ENCODE results near the gene TLE5.

The TLE5 gene

DNA sequence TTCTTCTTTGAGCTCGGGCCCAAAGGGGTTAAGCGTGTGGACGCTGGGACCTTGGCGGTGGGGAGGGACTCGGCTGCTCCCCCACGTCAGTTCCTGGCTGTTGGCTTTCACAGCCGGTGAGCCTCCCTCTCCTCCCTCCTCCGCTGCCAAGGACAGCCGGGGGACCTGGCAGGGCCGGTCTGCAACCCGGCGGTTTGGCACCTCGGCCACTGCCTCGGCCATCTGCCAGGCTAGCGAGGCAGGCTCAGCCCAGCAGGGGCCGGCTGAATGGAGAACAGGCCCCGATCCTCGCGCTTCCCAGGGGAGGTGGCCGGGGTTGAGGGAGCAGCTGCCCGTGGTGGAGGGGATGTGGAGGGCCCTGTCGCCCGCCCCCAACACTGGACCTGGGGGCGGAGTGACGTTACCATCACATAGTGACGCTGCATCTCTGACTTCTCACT lies 5.0 kb downstream of the TLE5 start:
- peaks cover 5% of the 10 kb centered on the region for H3K79me1 ChIP-seq (ENCODE audit: low read length)
- H2BK5ac ChIP-seq (ENCODE audit: low read length), result no peak overlapping the region
- no peak overlapping the region for H3K4ac ChIP-seq (ENCODE audit: low read depth, low read length)
- no peak overlapping the region for H4K8ac ChIP-seq (ENCODE audit: low read depth, low read length)
- no CpG with 5 or more reads among the region's 26 CpGs for WGBS (ENCODE audit: extremely low coverage, insufficient coverage, low lambda C conversion rate)
- H3K27ac ChIP-seq (ENCODE audit: low read depth, low read length), result no peak overlapping the region
- peaks cover 2% of the 10 kb centered on the region for H3K4me1 ChIP-seq (ENCODE audit: control insufficient read depth, low read depth, low read length)
- no peak overlapping the region for H4K5ac ChIP-seq (ENCODE audit: low read length)
- DNase-seq, result peak; percentile 51
- H2BK120ac ChIP-seq (ENCODE audit: low read depth, low read length), result no peak overlapping the region
- H3K23ac ChIP-seq (ENCODE audit: low read length), result peak overlapping the region; percentile 3
- no peak overlapping the region for H2BK15ac ChIP-seq (replicated peaks; ENCODE audit: low read depth)
- no peak overlapping the region for H2AK5ac ChIP-seq (ENCODE audit: low read length)
- H3K27me3 ChIP-seq (ENCODE audit: insufficient read depth, low read length, poor library complexity), result no peaks in the 10 kb centered on the region
- H3K36me3 ChIP-seq (ENCODE audit: control insufficient read depth, insufficient read depth, low read length), result peaks cover 7% of the 10 kb centered on the region
- H3K9ac ChIP-seq (ENCODE audit: low read length), result peak overlapping the region; percentile 8
- no peak overlapping the region for H3K4me3 ChIP-seq (ENCODE audit: low read length)
- no peaks in the 10 kb centered on the region for H3K79me2 ChIP-seq (ENCODE audit: control insufficient read depth, insufficient read depth, low read length)
- H3K4me2 ChIP-seq (ENCODE audit: low read length), result no peak overlapping the region
- H3K56ac ChIP-seq (ENCODE audit: low read length), result peak overlapping the region; percentile 56
- H3K18ac ChIP-seq (ENCODE audit: low read length), result no peak overlapping the region

DNA sequence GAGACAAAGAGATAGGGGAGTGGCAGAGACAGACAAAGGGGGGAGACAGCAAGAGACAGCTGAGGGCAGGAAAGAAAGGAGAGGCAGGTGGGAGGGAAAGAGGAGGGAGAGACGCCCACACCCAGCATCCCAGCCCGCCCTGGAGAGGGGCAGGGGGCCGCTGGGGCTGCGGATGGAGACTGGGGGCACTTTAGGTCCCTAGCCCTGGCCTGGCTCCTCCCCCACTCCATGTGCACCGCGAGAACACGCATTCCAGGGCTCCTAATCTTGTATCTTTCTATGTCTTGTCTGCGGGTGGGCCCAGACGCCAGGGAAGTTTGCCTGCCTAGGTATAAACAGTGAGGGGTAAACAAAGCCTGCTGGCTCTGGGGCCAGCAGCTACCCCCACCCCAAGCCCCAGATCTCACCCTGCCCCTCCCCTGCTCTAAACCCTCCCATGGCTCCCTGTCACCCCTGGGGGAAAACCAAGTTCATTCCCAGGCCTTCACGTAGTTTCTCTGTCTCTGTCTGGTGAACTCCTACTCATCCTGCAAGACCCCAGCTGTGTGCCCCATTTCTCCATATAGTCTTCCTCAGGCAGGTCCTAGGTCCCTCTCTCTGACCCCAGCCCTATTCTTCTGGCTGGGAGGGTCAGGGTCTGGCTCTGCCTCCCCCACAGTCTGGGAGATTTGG lies 5.7 kb downstream of the TLE5 start:
- peak overlapping the region; percentile 41 for H3K27ac ChIP-seq (ENCODE audit: low read depth, low read length)
- peaks cover 5% of the 10 kb centered on the region for H3K79me1 ChIP-seq (ENCODE audit: low read length)
- no CpG with 5 or more reads among the region's 10 CpGs for WGBS (ENCODE audit: extremely low coverage, insufficient coverage, low lambda C conversion rate)
- H4K5ac ChIP-seq (ENCODE audit: low read length), result no peak overlapping the region
- H3K9ac ChIP-seq (ENCODE audit: low read length), result peak overlapping the region; percentile 29
- H3K18ac ChIP-seq (ENCODE audit: low read length), result no peak overlapping the region
- peaks cover 2% of the 10 kb centered on the region for H3K4me1 ChIP-seq (ENCODE audit: control insufficient read depth, low read depth, low read length)
- peak; percentile 79 for DNase-seq
- no peak overlapping the region for H4K8ac ChIP-seq (ENCODE audit: low read depth, low read length)
- no peak overlapping the region for H2AK5ac ChIP-seq (ENCODE audit: low read length)
- H3K56ac ChIP-seq (ENCODE audit: low read length), result peak overlapping the region; percentile 49
- H2BK5ac ChIP-seq (ENCODE audit: low read length), result no peak overlapping the region
- H3K36me3 ChIP-seq (ENCODE audit: control insufficient read depth, insufficient read depth, low read length), result peaks cover 7% of the 10 kb centered on the region
- H3K4ac ChIP-seq (ENCODE audit: low read depth, low read length), result no peak overlapping the region
- H3K79me2 ChIP-seq (ENCODE audit: control insufficient read depth, insufficient read depth, low read length), result no peaks in the 10 kb centered on the region
- H3K23ac ChIP-seq (ENCODE audit: low read length), result no peak overlapping the region
- no peaks in the 10 kb centered on the region for H3K27me3 ChIP-seq (ENCODE audit: insufficient read depth, low read length, poor library complexity)
- no peak overlapping the region for H3K4me3 ChIP-seq (ENCODE audit: low read length)
- no peak overlapping the region for H2BK15ac ChIP-seq (replicated peaks; ENCODE audit: low read depth)
- H2BK120ac ChIP-seq (ENCODE audit: low read depth, low read length), result no peak overlapping the region
- H3K4me2 ChIP-seq (ENCODE audit: low read length), result no peak overlapping the region

DNA sequence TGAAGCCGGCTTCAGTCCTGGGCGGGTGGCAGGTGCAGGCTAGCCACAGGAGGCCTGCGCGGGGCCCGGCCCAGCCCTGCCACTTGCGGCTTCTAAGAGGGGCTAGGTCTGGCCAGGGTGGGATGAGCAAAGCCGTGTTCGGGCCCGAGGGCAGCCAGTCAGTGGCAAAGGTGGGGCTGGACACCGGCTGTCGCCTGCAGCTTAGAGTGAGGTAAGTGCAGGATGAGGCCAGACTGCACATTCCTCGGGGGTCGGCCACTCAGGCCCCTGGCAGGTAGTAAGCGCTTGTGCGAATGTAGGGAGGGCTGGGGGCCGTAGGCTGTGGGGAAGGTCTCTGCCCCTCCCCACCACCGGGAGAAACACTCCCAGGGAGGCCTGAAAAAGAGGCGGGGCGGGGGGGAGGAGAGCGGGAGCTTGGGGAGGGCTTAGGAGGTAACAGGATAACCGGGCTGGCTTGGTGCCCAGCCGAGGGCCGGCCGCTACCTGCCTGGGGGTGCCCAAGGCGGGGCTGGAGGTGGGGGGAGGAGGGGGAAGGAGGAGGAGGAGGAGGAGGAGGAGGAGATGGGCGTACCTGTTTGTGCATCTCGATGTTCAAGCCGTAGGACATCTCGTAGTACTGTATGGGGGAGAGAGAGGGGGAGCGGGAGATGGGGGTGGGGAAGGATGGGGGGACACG lies 6.4 kb downstream of the TLE5 start:
- WGBS (ENCODE audit: extremely low coverage, insufficient coverage, low lambda C conversion rate), result no CpG with 5 or more reads among the region's 31 CpGs
- no peak overlapping the region for H3K4me3 ChIP-seq (ENCODE audit: low read length)
- no peak overlapping the region for H2BK15ac ChIP-seq (replicated peaks; ENCODE audit: low read depth)
- no peak overlapping the region for H4K5ac ChIP-seq (ENCODE audit: low read length)
- H3K27me3 ChIP-seq (ENCODE audit: insufficient read depth, low read length, poor library complexity), result no peaks in the 10 kb centered on the region
- no peak overlapping the region for H2BK120ac ChIP-seq (ENCODE audit: low read depth, low read length)
- no peak overlapping the region for H3K18ac ChIP-seq (ENCODE audit: low read length)
- DNase-seq, result peak; percentile 46
- H3K56ac ChIP-seq (ENCODE audit: low read length), result no peak overlapping the region
- no peak overlapping the region for H3K23ac ChIP-seq (ENCODE audit: low read length)
- peaks cover 7% of the 10 kb centered on the region for H3K36me3 ChIP-seq (ENCODE audit: control insufficient read depth, insufficient read depth, low read length)
- no peak overlapping the region for H4K8ac ChIP-seq (ENCODE audit: low read depth, low read length)
- H3K4me1 ChIP-seq (ENCODE audit: control insufficient read depth, low read depth, low read length), result peaks cover 2% of the 10 kb centered on the region
- no peak overlapping the region for H2BK5ac ChIP-seq (ENCODE audit: low read length)
- H3K79me2 ChIP-seq (ENCODE audit: control insufficient read depth, insufficient read depth, low read length), result no peaks in the 10 kb centered on the region
- H2AK5ac ChIP-seq (ENCODE audit: low read length), result no peak overlapping the region
- no peak overlapping the region for H3K27ac ChIP-seq (ENCODE audit: low read depth, low read length)
- no peak overlapping the region for H3K4me2 ChIP-seq (ENCODE audit: low read length)
- peaks cover 5% of the 10 kb centered on the region for H3K79me1 ChIP-seq (ENCODE audit: low read length)
- H3K9ac ChIP-seq (ENCODE audit: low read length), result no peak overlapping the region
- H3K4ac ChIP-seq (ENCODE audit: low read depth, low read length), result no peak overlapping the region

DNA sequence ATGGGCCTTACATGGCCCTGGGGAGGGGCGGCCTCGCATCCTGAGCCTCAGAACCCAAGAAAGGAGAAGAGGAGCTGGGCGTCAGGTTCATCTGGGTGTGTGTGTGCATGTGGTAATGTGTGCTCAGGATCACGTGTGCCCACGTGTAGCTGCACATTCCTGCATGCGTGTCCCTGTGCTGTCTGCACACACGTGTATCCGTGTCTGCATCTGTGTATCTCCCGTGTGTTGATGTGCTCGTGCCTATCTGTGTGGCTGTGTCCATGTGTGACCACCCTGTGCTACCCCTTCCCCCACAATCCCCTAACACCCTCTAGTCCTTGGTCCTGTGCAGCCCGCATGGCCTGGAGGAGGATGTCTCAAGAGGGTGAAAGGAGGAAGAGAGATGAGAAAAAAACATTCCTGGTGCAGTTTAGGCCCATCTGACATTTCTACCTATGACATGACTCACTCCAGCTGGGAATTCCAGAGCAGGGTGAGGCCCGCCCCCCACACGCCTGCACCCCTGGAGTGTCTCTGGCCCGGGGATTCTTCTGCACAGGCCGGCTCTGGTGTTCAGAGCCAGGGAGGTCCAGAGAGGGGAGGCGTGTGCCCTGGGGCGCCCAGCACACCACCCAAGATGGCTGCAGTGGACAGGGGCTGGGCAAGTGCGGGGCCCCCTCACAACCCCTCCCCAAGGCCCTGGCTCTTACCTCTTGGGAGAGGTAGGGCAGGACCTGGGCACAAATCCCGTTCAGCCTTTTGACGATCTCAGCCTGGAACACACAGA lies 7.1 kb downstream of the TLE5 start:
- Histone ChIP-seq H3K4me3 (ENCODE audit: low read length) (no peak overlapping the region), H3K4me2 (ENCODE audit: low read length) (no peak overlapping the region), H2BK120ac (ENCODE audit: low read depth, low read length) (no peak overlapping the region), H3K23ac (ENCODE audit: low read length) (no peak overlapping the region), H3K56ac (ENCODE audit: low read length) (no peak overlapping the region), H3K36me3 (ENCODE audit: control insufficient read depth, insufficient read depth, low read length) (peaks cover 7% of the 10 kb centered on the region), H3K9ac (ENCODE audit: low read length) (no peak overlapping the region), H2BK15ac (replicated peaks; ENCODE audit: low read depth) (no peak overlapping the region), H2BK5ac (ENCODE audit: low read length) (no peak overlapping the region), H3K27me3 (ENCODE audit: insufficient read depth, low read length, poor library complexity) (no peaks in the 10 kb centered on the region), H3K79me1 (ENCODE audit: low read length) (peaks cover 5% of the 10 kb centered on the region), H3K27ac (ENCODE audit: low read depth, low read length) (no peak overlapping the region), H2AK5ac (ENCODE audit: low read length) (no peak overlapping the region), H3K4ac (ENCODE audit: low read depth, low read length) (no peak overlapping the region), H4K8ac (ENCODE audit: low read depth, low read length) (no peak overlapping the region), H3K4me1 (ENCODE audit: control insufficient read depth, low read depth, low read length) (peaks cover 2% of the 10 kb centered on the region), H4K5ac (ENCODE audit: low read length) (no peak overlapping the region), H3K79me2 (ENCODE audit: control insufficient read depth, insufficient read depth, low read length) (no peaks in the 10 kb centered on the region), H3K18ac (ENCODE audit: low read length) (no peak overlapping the region)
- no CpG with 5 or more reads among the region's 20 CpGs for WGBS (ENCODE audit: extremely low coverage, insufficient coverage, low lambda C conversion rate)
- peak; percentile 53 for DNase-seq

DNA sequence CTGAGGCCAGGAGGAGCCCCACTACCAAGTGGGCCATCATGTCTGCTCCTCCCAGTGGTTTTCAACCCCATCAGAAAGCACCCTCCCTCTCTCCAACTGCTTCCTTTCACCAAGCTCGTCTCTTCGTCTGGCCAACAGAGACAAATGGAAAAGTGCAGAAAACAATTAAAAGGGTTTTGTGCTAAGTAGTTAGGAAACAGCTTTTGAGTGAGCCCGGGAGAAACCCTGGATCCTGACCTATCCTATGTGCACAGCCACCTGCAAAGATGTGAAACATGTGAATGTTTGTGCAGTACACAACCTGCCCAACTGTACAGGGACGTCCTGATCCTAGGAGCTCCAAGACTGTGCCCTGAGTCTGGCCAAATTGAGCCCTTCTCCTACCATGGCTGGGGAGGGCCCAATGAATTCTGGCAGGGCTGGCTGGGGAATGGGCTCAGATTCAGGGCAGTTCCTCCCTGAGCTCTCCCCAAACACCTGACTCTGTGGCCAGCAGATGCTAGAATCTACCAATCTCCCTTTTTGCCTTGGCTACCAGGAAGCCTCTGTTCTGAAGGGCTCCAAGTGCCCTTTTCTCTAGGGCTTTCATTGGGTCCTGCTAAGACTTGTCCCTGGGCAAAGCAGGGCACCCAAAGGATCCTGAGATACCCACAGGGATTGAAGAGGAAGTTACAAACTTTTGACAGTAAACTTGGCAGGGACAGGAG lies 7.9 kb downstream of the TLE5 start:
- Histone ChIP-seq H3K56ac (ENCODE audit: low read length) (no peak overlapping the region), H2AK5ac (ENCODE audit: low read length) (no peak overlapping the region), H3K36me3 (ENCODE audit: control insufficient read depth, insufficient read depth, low read length) (peaks cover 7% of the 10 kb centered on the region), H3K18ac (ENCODE audit: low read length) (no peak overlapping the region), H3K27me3 (ENCODE audit: insufficient read depth, low read length, poor library complexity) (no peaks in the 10 kb centered on the region), H3K4me1 (ENCODE audit: control insufficient read depth, low read depth, low read length) (peaks cover 2% of the 10 kb centered on the region), H4K5ac (ENCODE audit: low read length) (no peak overlapping the region), H3K4me3 (ENCODE audit: low read length) (no peak overlapping the region), H3K4me2 (ENCODE audit: low read length) (no peak overlapping the region), H3K79me2 (ENCODE audit: control insufficient read depth, insufficient read depth, low read length) (no peaks in the 10 kb centered on the region), H3K79me1 (ENCODE audit: low read length) (peaks cover under 1% of the 10 kb centered on the region), H2BK15ac (replicated peaks; ENCODE audit: low read depth) (no peak overlapping the region), H3K9ac (ENCODE audit: low read length) (no peak overlapping the region), H2BK120ac (ENCODE audit: low read depth, low read length) (no peak overlapping the region), H2BK5ac (ENCODE audit: low read length) (no peak overlapping the region), H3K4ac (ENCODE audit: low read depth, low read length) (no peak overlapping the region), H4K8ac (ENCODE audit: low read depth, low read length) (no peak overlapping the region), H3K23ac (ENCODE audit: low read length) (no peak overlapping the region), H3K27ac (ENCODE audit: low read depth, low read length) (no peak overlapping the region)
- WGBS (ENCODE audit: extremely low coverage, insufficient coverage, low lambda C conversion rate), result no CpG with 5 or more reads among the region's 4 CpGs
- no peak for DNase-seq
